PC-9 (cell line): ENCODE measurements around the gene BST2. TPM values are rescaled to one million over a fixed set of nuclear protein-coding genes. Genes with fewer than 3 reads are reported as not detected.

Experiments
- BruUV-seq: library from RNA; stranded (reverse); fragments of 400-500 nt; replicated peaks from 2 replicates; lab custom pipeline; 2021; lab: Mats Ljungman, UMichigan
- CTCF ChIA-PET: fragments of 300-600 bp; sonication (Branson Sonifier 250); formaldehyde crosslinking; loops from one replicate; lab custom pipeline; 2022; ENCODE audit warnings: antibody characterized with exemption; lab: Charles Lee
- POLR2A ChIA-PET: fragments of 300-600 bp; sonication (Branson Sonifier 250); formaldehyde crosslinking; loops from one replicate; lab custom pipeline; 2022; ENCODE audit warnings: antibody characterized with exemption; ENCODE audit not compliant: unreplicated experiment; lab: Charles Lee
- DNase-seq, 2 experiments: peaks; one replicate each; pipeline versions ENCODE4 v3.0.0 to v3.0.0-alpha.2; 2015 to 2022; ENCODE audit warnings: mixed read lengths in 1 of 2
- H2AFZ ChIP-seq: fragments of 200-600 bp; sonication (generic); 2 replicates; pipeline ENCODE4 v1.8.1; 2017; ENCODE audit warnings: antibody characterized with exemption
- H3F3A ChIP-seq: fragments of 200-600 bp; sonication (generic); 2 replicates; pipeline ENCODE4 v1.8.1; 2017; ENCODE audit warnings: antibody characterized with exemption, mild to moderate bottlenecking, low read depth; ENCODE audit not compliant: insufficient read depth
- H3K27ac ChIP-seq: fragments of 200-600 bp; sonication (generic); 2 replicates; pipeline ENCODE4 v1.6.1; 2016; ENCODE audit warnings: mixed run types
- H3K27me3 ChIP-seq: fragments of 200-600 bp; sonication (generic); 2 replicates; pipeline ENCODE4 v1.6.1; 2016; ENCODE audit warnings: low read depth, mixed run types; ENCODE audit not compliant: insufficient read depth
- H3K36me3 ChIP-seq: fragments of 200-600 bp; sonication (generic); 2 replicates; pipeline ENCODE4 v1.6.1; 2016; ENCODE audit warnings: low read depth, mixed run types
- H3K4me1 ChIP-seq: fragments of 200-600 bp; sonication (generic); replicated peaks from 2 replicates; pipeline ENCODE4 v1.6.1; 2016; ENCODE audit warnings: mixed run types; ENCODE audit not compliant: insufficient read depth
- H3K4me2 ChIP-seq: fragments of 200-600 bp; sonication (generic); 2 replicates; pipeline ENCODE4 v1.6.1; 2017; ENCODE audit warnings: mixed run types
- H3K4me3 ChIP-seq: fragments of 200-600 bp; sonication (generic); 2 replicates; pipeline ENCODE4 v1.6.1; 2016; ENCODE audit warnings: mixed run types
- H3K79me2 ChIP-seq: fragments of 200-600 bp; sonication (generic); 2 replicates; pipeline ENCODE4 v1.6.1; 2017; ENCODE audit warnings: low read depth, mixed run types
- H3K9me2 ChIP-seq: fragments of 200-600 bp; sonication (generic); 2 replicates; pipeline ENCODE4 v1.8.1; 2017; ENCODE audit warnings: mild to moderate bottlenecking; ENCODE audit not compliant: insufficient read depth
- H3K9me3 ChIP-seq: fragments of 200-600 bp; sonication (generic); 2 replicates; pipeline ENCODE4 v1.8.1; 2016; ENCODE audit warnings: low read depth; ENCODE audit not compliant: insufficient read depth
- H4K20me1 ChIP-seq: fragments of 200-600 bp; sonication (generic); 2 replicates; pipeline ENCODE4 v1.8.1; 2017; ENCODE audit not compliant: insufficient read depth
- CTCF ChIP-seq: fragments of 200-600 bp; sonication (generic); conservative IDR thresholded peaks from 2 replicates; pipeline ENCODE4 v1.6.1; 2017; ENCODE audit warnings: mixed run types, antibody characterized with exemption, mild to moderate bottlenecking, moderate library complexity
- EZH2 ChIP-seq: fragments of 200-600 bp; sonication (generic); IDR thresholded peaks from 2 replicates; pipeline ENCODE4 v1.8.0; 2017; ENCODE audit warnings: antibody characterized with exemption, low read depth
- intact Hi-C: fragments of 100-400 bp; cut with micrococcal nuclease; formaldehyde crosslinking; loops from one replicate; pipeline ENCODE4 v1.10.0; 2022; ENCODE audit not compliant: unreplicated experiment
- total RNA-seq: library from RNA; stranded (reverse); gene quantifications from 2 replicates; pipeline ENCODE4 v1.2.3, GENCODE V29; 2021

BST2 gene
- total RNA-seq, 1 experiment from 2014 or later, result 2.7 TPM

- no peaks in the 10 kb centered on the region for H3K79me2 ChIP-seq
- H4K20me1 ChIP-seq, result no peaks in the 10 kb centered on the region
- intact Hi-C loops, result no loop called here
- no peak overlapping the region for H3K4me3 ChIP-seq
- no peak for TF ChIP-seq CTCF
- no TSS peak for BruUV-seq
- CTCF ChIA-PET, result no interaction called here
- H3F3A ChIP-seq, result no peaks in the 10 kb centered on the region; the same call in 1 of the 2 replicates
- H3K9me3 ChIP-seq, result no peaks in the 10 kb centered on the region
- no peaks in the 10 kb centered on the region for H3K9me2 ChIP-seq
- DNase-seq, result no peak
- H2AFZ ChIP-seq, result no peak overlapping the region
- no peaks in the 10 kb centered on the region; the same call in none of the 2 replicates for H3K4me1 ChIP-seq
- H3K36me3 ChIP-seq, result no peaks in the 10 kb centered on the region
- H3K27ac ChIP-seq, result no peak overlapping the region
- POLR2A ChIA-PET, result no interaction called here
- H3K4me2 ChIP-seq, result no peak overlapping the region
- no peaks in the 10 kb centered on the region for H3K27me3 ChIP-seq
These were observed 1.4 kb downstream of the BST2 start for GRCh38 chr19:17404015-17404414.

GRCh38 chr19:17402982-17403855, 2.2 kb downstream of the BST2 start:
- ChIA-PET CTCF (interaction anchor here (0.6 kb wide), 1 partner anchor 30 kb away, joined by 5 read pairs; no protein-coding TSS in a partner anchor), POLR2A (no interaction called here)
- no peak overlapping the region for H3K27ac ChIP-seq
- H3K27me3 ChIP-seq, result no peaks in the 10 kb centered on the region
- no peaks in the 10 kb centered on the region for H3K36me3 ChIP-seq
- TF ChIP-seq EZH2 (no peak), CTCF (no peak)
- H3K9me3 ChIP-seq, result no peaks in the 10 kb centered on the region
- no TSS peak for BruUV-seq
- no peaks in the 10 kb centered on the region for H4K20me1 ChIP-seq
- intact Hi-C loops, result no loop called here
- no peaks in the 10 kb centered on the region; the same call in 1 of the 2 replicates for H3F3A ChIP-seq
- no peak overlapping the region for H2AFZ ChIP-seq
- no peak for DNase-seq
- H3K9me2 ChIP-seq, result no peaks in the 10 kb centered on the region
- H3K4me1 ChIP-seq, result no peaks in the 10 kb centered on the region; the same call in none of the 2 replicates
- no peak overlapping the region for H3K4me2 ChIP-seq
- H3K79me2 ChIP-seq, result no peaks in the 10 kb centered on the region
- no peak overlapping the region for H3K4me3 ChIP-seq

- BruUV-seq, result no TSS peak
- Histone ChIP-seq H2AFZ (no peak overlapping the region), H3K9me2 (no peaks in the 10 kb centered on the region), H3K4me1 (no peaks in the 10 kb centered on the region; the same call in none of the 2 replicates), H3K27ac (no peak overlapping the region), H4K20me1 (no peaks in the 10 kb centered on the region), H3K4me2 (no peak overlapping the region), H3K36me3 (no peaks in the 10 kb centered on the region), H3K27me3 (no peaks in the 10 kb centered on the region), H3F3A (no peaks in the 10 kb centered on the region; the same call in 1 of the 2 replicates), H3K79me2 (no peaks in the 10 kb centered on the region), H3K4me3 (no peak overlapping the region), H3K9me3 (no peaks in the 10 kb centered on the region)
- no peak for DNase-seq
- TF ChIP-seq CTCF (no peak), EZH2 (no peak)
- POLR2A ChIA-PET, result no interaction called here
- intact Hi-C loops, result no loop called here
- CTCF ChIA-PET, result interaction anchor here (0.6 kb wide), 1 partner anchor 81 kb away, joined by 3 read pairs; no protein-coding TSS in a partner anchor
These were observed 3.8 kb downstream of the BST2 start for GRCh38 chr19:17401628-17402027.
